Testis (tissue), 3 donors: ENCODE results near the gene SSU72. TPM values are rescaled to one million over a fixed set of nuclear protein-coding genes. Genes with fewer than 3 reads are reported as not detected.

Experiments used
- DNase-seq: peaks from one replicate; pipeline ENCODE4 v3.0.0-alpha.2; 2019
- H3K27ac ChIP-seq, 2 donors: fragments of 200-600 bp; sonication (generic); one replicate each; pipeline ENCODE4 v1.5.1; 2019
- H3K27me3 ChIP-seq: fragments of 200-600 bp; sonication (generic); one replicate; pipeline ENCODE4 v1.5.1; 2019
- H3K36me3 ChIP-seq: fragments of 200-600 bp; sonication (generic); one replicate; pipeline ENCODE4 v1.5.1; 2017; ENCODE audit warnings: low read depth; ENCODE audit errors: missing control alignments
- H3K4me1 ChIP-seq: fragments of 200-600 bp; sonication (generic); one replicate; pipeline ENCODE4 v1.5.1; 2019
- H3K4me3 ChIP-seq, 2 donors: fragments of 200-600 bp; sonication (generic); one replicate each; pipeline ENCODE4 v1.5.1; 2017 to 2019
- H3K9me3 ChIP-seq: fragments of 200-600 bp; sonication (generic); one replicate; pipeline ENCODE4 v1.5.1; 2017
- POLR2A ChIP-seq: fragments of 450-650 bp; IDR thresholded peaks from one replicate; pipeline ENCODE4 v1.6.1; 2017; ENCODE audit warnings: antibody characterized with exemption, mild to moderate bottlenecking, moderate library complexity
- WGBS, 2 donors: methylation state at CpG; one replicate each; pipeline ENCODE4 v1.1.5; 2018; 5-methylcytosine and 5-hydroxymethylcytosine counted together
- intact Hi-C: fragments of 100-400 bp; cut with DNase I; formaldehyde crosslinking; loops from one replicate; pipeline ENCODE4 v1.15.1; 2023; ENCODE audit warnings: low total_unique reads
- polyA plus RNA-seq: library from polyadenylated mRNA; stranded (reverse); fragments of 350-450 nt; fragmentation: Illumina TruSeq; extraction: RNeasy Lipid Tissue Mini Kit (QIAGEN cat#74804); gene quantifications from one replicate; pipeline ENCODE4 v1.2.3, GENCODE V29; 2014; ENCODE audit warnings: low read depth, low replicate concordance; ENCODE audit not compliant: insufficient read depth
- total RNA-seq, 2 donors: library from RNA; depleted of rRNA; stranded (reverse); fragments of >200 nt; gene quantifications; one replicate each; pipeline ENCODE4 v1.2.3, GENCODE V29; 2016
- TF ChIP-seq, protein P1 (sequence below), 3 experiments: fragments of 450-650 bp in 2 of 3; fragments of 200-600 bp in 1 of 3; sonication (generic) in 1 of 3; IDR thresholded peaks; one replicate each; pipeline ENCODE4 v1.5.1; 2016 to 2019; ENCODE audit warnings: antibody characterized with exemption in 3 of 3, mild to moderate bottlenecking in 2 of 3, moderate library complexity in 1 of 3

Gene SSU72
- total and polyA plus RNA-seq, 3 donors from 2014 or later: 67.0 to 158 (median 146) TPM

DNA sequence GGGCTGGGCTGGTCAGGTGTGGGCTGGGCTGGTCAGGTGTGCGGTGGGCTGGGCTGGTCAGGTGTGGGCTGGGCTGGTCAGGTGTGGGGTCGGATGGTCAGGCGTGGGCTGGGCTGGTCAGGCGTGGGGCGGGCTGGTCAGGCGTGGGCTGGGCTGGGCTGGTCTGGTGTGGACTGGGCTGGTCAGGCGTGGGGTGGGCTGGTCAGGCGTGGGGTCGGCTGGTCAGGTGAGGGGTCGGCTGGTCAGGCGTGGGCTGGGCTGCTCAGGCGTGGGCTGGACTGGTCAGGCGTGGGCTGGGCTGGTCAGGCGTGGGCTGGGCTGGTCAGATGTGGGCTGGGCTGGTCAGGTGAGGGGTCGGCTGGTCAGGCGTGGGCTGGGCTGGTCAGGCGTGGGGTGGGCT, 31.1 kb upstream of the SSU72 start:
- intact Hi-C loops: no loop called here
- 83 to 90% methylated on average over 4 to 17 of the region's 17 CpGs for WGBS, 2 donors
- Histone ChIP-seq H3K4me1 (peaks cover 9% of the 10 kb centered on the region), H3K27me3 (no peaks in the 10 kb centered on the region), H3K9me3 (no peaks in the 10 kb centered on the region), H3K27ac (no peak overlapping the region), H3K36me3 (no peaks in the 10 kb centered on the region), H3K4me3 (no peak overlapping the region)
- no peak for TF ChIP-seq POLR2A
- TF ChIP-seq, protein P1, sequence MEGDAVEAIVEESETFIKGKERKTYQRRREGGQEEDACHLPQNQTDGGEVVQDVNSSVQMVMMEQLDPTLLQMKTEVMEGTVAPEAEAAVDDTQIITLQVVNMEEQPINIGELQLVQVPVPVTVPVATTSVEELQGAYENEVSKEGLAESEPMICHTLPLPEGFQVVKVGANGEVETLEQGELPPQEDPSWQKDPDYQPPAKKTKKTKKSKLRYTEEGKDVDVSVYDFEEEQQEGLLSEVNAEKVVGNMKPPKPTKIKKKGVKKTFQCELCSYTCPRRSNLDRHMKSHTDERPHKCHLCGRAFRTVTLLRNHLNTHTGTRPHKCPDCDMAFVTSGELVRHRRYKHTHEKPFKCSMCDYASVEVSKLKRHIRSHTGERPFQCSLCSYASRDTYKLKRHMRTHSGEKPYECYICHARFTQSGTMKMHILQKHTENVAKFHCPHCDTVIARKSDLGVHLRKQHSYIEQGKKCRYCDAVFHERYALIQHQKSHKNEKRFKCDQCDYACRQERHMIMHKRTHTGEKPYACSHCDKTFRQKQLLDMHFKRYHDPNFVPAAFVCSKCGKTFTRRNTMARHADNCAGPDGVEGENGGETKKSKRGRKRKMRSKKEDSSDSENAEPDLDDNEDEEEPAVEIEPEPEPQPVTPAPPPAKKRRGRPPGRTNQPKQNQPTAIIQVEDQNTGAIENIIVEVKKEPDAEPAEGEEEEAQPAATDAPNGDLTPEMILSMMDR (IDR thresholded peaks at IDR 0.05): no peak
- no peak for DNase-seq

DNA sequence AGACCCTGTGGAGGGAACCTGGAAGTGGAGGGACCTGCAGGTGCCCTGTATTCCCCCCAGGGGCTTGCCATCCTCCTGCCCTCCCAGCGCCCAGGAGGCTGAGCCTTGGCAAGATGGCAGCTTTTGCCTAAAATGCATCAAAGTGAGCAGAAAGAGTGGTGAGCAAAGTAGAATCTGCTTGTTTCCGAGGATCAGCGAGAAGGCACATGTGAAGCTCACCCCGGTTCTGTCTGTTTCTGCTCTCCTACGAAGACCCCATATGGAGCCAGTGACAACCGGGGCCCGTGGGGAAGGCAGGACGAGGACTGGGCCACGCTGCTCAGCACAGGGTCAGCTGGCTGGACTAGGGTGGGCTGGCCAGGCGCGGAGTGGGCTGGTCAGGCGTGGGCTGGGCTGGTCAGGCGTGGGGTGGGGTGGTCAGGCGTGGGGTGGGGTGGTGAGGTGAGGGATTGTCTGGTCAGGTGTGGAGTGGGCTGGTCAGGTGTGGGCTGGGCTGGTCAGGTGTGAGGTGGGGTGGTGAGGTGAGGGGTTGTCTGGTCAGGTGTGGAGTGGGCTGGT, 30.4 kb upstream of the SSU72 start:
- 72 to 85% methylated on average over 10 to 14 of the region's 14 CpGs for WGBS, 2 donors

DNA sequence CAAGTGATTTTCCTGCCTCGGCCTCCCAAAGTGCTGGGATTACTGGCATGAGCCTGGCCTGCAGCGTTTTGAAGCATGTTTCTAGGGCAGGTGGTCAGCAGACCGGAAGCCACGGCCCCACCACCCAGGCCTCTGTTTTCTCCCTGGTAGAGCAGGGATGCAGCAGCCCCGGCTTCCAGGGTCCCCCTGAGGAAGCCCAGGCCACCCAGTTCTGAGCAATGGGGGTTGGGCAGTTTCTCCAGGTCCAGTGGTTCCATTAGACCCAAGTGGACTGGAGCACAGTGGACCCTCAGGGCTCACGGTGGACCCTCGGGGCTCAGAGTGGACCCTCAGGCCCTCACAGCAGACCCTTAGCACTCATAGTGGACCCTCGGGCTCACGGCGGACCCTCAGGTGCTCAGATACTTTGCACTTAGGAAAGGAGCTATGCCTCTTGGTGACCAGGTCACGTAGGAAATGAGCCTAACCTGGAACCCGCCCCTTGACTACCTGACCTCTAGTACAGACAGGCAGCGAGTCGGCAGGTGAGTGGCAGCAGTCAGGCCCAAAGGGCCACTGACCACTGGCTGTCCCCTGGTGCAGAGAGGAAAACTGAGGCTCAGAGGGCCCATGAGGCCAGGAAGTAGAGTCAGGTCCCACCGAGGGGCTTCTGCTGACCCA, 29.8 kb upstream of the SSU72 start:
- TF ChIP-seq, protein P1 (IDR thresholded peaks at IDR 0.05): no peak
- no peak for TF ChIP-seq POLR2A
- 88% methylated on average over 8 to 15 of the region's 15 CpGs for WGBS, 2 donors

More for the DNA sequence above, 30.4 kb upstream of the SSU72 start:
- H3K36me3 ChIP-seq: no peaks in the 10 kb centered on the region
- no peak for DNase-seq
- no peak for TF ChIP-seq POLR2A
- TF ChIP-seq, protein P1 (IDR thresholded peaks at IDR 0.05): no peak
- H3K27me3 ChIP-seq: no peaks in the 10 kb centered on the region
- H3K27ac ChIP-seq: no peak overlapping the region
- H3K4me3 ChIP-seq: no peak overlapping the region
- no peaks in the 10 kb centered on the region for H3K9me3 ChIP-seq
- peaks cover 10% of the 10 kb centered on the region for H3K4me1 ChIP-seq
- intact Hi-C loops: no loop called here

DNA sequence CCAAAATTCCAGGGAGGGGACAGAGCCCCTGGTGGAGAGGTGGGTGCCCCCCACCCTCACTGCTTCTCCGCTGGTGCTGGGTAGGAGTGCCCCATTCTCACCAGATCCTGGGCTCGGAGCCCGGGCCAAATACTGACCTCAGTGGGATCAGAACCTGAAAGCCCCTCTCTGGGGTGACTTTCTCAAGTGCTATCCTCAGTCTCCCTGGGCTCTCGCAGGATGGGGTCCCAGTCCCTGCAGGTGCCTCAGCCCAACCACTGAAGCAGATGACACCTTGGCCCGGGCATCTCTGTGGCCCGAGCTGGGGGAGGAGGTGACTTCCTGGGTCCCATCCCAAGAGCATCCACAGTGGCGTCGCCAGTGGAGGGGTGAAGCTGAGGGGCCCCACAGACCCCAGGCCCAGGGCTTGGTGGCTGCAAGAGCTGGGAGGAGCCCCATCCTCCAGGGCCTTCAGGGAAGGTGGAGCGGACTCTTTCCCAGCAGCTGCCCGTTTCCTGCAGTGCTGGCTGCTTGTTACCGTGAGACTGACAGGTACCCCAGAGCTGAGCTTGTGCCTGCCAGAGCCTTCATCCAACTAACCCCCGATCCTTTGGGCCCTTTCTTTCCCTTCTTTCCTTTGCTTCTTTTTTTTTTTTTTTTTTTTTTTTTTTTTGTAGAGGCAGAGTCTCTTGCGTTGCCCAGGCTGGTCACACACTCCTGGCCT, 29.2 kb upstream of the SSU72 start:
- no peak overlapping the region for H3K27ac ChIP-seq
- no peaks in the 10 kb centered on the region for H3K9me3 ChIP-seq
- no peak overlapping the region for H3K4me3 ChIP-seq
- no peak for DNase-seq
- TF ChIP-seq POLR2A: no peak
- TF ChIP-seq, protein P1 (IDR thresholded peaks at IDR 0.05): no peak
- WGBS, 2 donors: 82 to 90% methylated on average over 10 to 13 of the region's 13 CpGs
- intact Hi-C loops: no loop called here
- H3K36me3 ChIP-seq: no peaks in the 10 kb centered on the region
- H3K27me3 ChIP-seq: no peaks in the 10 kb centered on the region
- peaks cover 10% of the 10 kb centered on the region for H3K4me1 ChIP-seq

More for the DNA sequence above, 29.8 kb upstream of the SSU72 start:
- DNase-seq: no peak
- Histone ChIP-seq H3K4me3 (no peak overlapping the region), H3K27ac (no peak overlapping the region), H3K36me3 (no peaks in the 10 kb centered on the region), H3K27me3 (no peaks in the 10 kb centered on the region), H3K4me1 (peaks cover 10% of the 10 kb centered on the region), H3K9me3 (no peaks in the 10 kb centered on the region)
- intact Hi-C loops: no loop called here
